Osteocyte (in vitro differentiated cells): Measurements from ENCODE around the gene GAB2. TPM values are rescaled to one million over a fixed set of nuclear protein-coding genes. Genes with fewer than 3 reads are reported as not detected.

Source experiments
- DNase-seq: peaks from one replicate; pipeline ENCODE4 v3.0.0; 2021; ENCODE audit warnings: mixed read lengths; ENCODE audit not compliant: unreplicated experiment; ENCODE audit errors: extremely low spot score
- H3K27ac Mint-ChIP-seq: one replicate; pipeline ENCODE4 v1.8.0; 2021; ENCODE audit warnings: mild to moderate bottlenecking, mixed read lengths; ENCODE audit not compliant: unreplicated experiment
- H3K27me3 Mint-ChIP-seq: one replicate; pipeline ENCODE4 v1.8.0; 2021; ENCODE audit warnings: mixed read lengths; ENCODE audit not compliant: unreplicated experiment
- H3K36me3 Mint-ChIP-seq: one replicate; pipeline ENCODE4 v1.8.0; 2021; ENCODE audit warnings: mixed read lengths; ENCODE audit not compliant: unreplicated experiment
- H3K4me1 Mint-ChIP-seq: one replicate; pipeline ENCODE4 v1.8.0; 2021; ENCODE audit warnings: mixed read lengths; ENCODE audit not compliant: unreplicated experiment
- H3K4me3 Mint-ChIP-seq: one replicate; pipeline ENCODE4 v1.8.0; 2021; ENCODE audit warnings: mild to moderate bottlenecking, moderate library complexity, mixed read lengths; ENCODE audit not compliant: unreplicated experiment
- H3K9me3 Mint-ChIP-seq: one replicate; pipeline ENCODE4 v1.8.0; 2021; ENCODE audit warnings: mixed read lengths; ENCODE audit not compliant: unreplicated experiment
- CTCF ChIP-seq: fragments of 200-600 bp; sonication (generic); IDR thresholded peaks from 2 replicates; pipeline ENCODE4 v1.5.0; 2021; ENCODE audit warnings: antibody characterized with exemption, mild to moderate bottlenecking, moderate library complexity
- total RNA-seq: library from RNA; stranded (reverse); gene quantifications from 2 replicates; pipeline ENCODE4 v1.2.1, GENCODE V29; 2021

GAB2 gene
- total RNA-seq, 1 donor from 2014 or later: 11.4 TPM

- H3K9me3 Mint-ChIP-seq: no peaks in the 10 kb centered on the region
- no peak for DNase-seq
- H3K27ac Mint-ChIP-seq: peak overlapping the region; percentile 60
- peaks cover 33% of the 10 kb centered on the region for H3K4me1 Mint-ChIP-seq
- no peaks in the 10 kb centered on the region for H3K27me3 Mint-ChIP-seq
- H3K36me3 Mint-ChIP-seq: no peaks in the 10 kb centered on the region
- no peak for TF ChIP-seq CTCF
- peak overlapping the region; percentile 79 for H3K4me3 Mint-ChIP-seq
Measured at GRCh38 chr11:78418584-78419211, 1.1 kb upstream of the GAB2 start.

- no peaks in the 10 kb centered on the region for H3K27me3 Mint-ChIP-seq
- peak overlapping the region; percentile 79 for H3K4me3 Mint-ChIP-seq
- H3K27ac Mint-ChIP-seq: peak overlapping the region; percentile 53
- TF ChIP-seq CTCF: peak; percentile 26
- H3K36me3 Mint-ChIP-seq: no peaks in the 10 kb centered on the region
- no peaks in the 10 kb centered on the region for H3K9me3 Mint-ChIP-seq
- DNase-seq: peak; percentile 92
- peaks cover 33% of the 10 kb centered on the region for H3K4me1 Mint-ChIP-seq
Measured at GRCh38 chr11:78417888-78418583, 416 bp upstream of the GAB2 start.

GRCh38 chr11:78416285-78417174 lies 1.1 kb downstream of the GAB2 start:
- peak overlapping the region; percentile 94 for H3K4me3 Mint-ChIP-seq
- TF ChIP-seq CTCF: peak; percentile 54
- peak overlapping the region; percentile 98 for H3K27ac Mint-ChIP-seq
- H3K9me3 Mint-ChIP-seq: no peaks in the 10 kb centered on the region
- H3K4me1 Mint-ChIP-seq: peaks cover 33% of the 10 kb centered on the region
- DNase-seq: peak; percentile 91
- no peaks in the 10 kb centered on the region for H3K27me3 Mint-ChIP-seq
- no peaks in the 10 kb centered on the region for H3K36me3 Mint-ChIP-seq

GRCh38 chr11:78415338-78415737 lies 2.3 kb downstream of the GAB2 start:
- H3K4me1 Mint-ChIP-seq: peaks cover 31% of the 10 kb centered on the region
- no peaks in the 10 kb centered on the region for H3K27me3 Mint-ChIP-seq
- no peaks in the 10 kb centered on the region for H3K9me3 Mint-ChIP-seq
- DNase-seq: no peak
- H3K4me3 Mint-ChIP-seq: no peak overlapping the region
- peak overlapping the region; percentile 0 for H3K27ac Mint-ChIP-seq
- no peak for TF ChIP-seq CTCF
- H3K36me3 Mint-ChIP-seq: no peaks in the 10 kb centered on the region
